ENCODE measurements around the gene ITGB1BP1. TPM values are rescaled to one million over a fixed set of nuclear protein-coding genes. Genes with fewer than 3 reads are reported as not detected.

The ITGB1BP1 gene
- total RNA-seq, 1 experiment from 2014 or later, result 68.1 TPM

- no peak overlapping the region for H3K4me3 ChIP-seq
- peaks cover 25% of the 10 kb centered on the region; the same call in 1 of the 2 replicates for H3K36me3 ChIP-seq (ENCODE audit: low read depth)
- TF ChIP-seq CTCF (conservative IDR thresholded peaks at IDR 0.05) (no peak), EZH2 (IDR thresholded peaks at IDR 0.05; ENCODE audit: low read depth) (no peak)
- CTCF ChIA-PET, result no interaction called here
- H4K20me1 ChIP-seq (ENCODE audit: insufficient read depth), result no peaks in the 10 kb centered on the region; the same call in none of the 2 replicates
- POLR2A ChIA-PET (ENCODE audit: unreplicated experiment), result no interaction called here
- H2AFZ ChIP-seq, result no peak overlapping the region
- no peak overlapping the region for H3K27ac ChIP-seq
- H3K79me2 ChIP-seq (ENCODE audit: low read depth), result no peaks in the 10 kb centered on the region
- BruUV-seq (replicated peaks), result no TSS peak
- no peak for DNase-seq
- H3K9me3 ChIP-seq (ENCODE audit: insufficient read depth, low read depth), result no peaks in the 10 kb centered on the region
- no peaks in the 10 kb centered on the region for H3K9me2 ChIP-seq (ENCODE audit: insufficient read depth)
- H3K4me1 ChIP-seq (replicated peaks; ENCODE audit: insufficient read depth), result no peaks in the 10 kb centered on the region
- H3F3A ChIP-seq (ENCODE audit: insufficient read depth, low read depth), result peaks cover 29% of the 10 kb centered on the region
- no peak overlapping the region for H3K4me2 ChIP-seq
- intact Hi-C loops (cut with micrococcal nuclease; ENCODE audit: unreplicated experiment), result no loop called here
- H3K27me3 ChIP-seq (ENCODE audit: insufficient read depth, low read depth), result no peaks in the 10 kb centered on the region
Observed at GRCh38 chr2:9467687-9468086, 44.4 kb upstream of the ITGB1BP1 start.

GRCh38 chr2:9466147-9466683, 42.9 kb upstream of the ITGB1BP1 start:
- H2AFZ ChIP-seq, result no peak overlapping the region
- BruUV-seq (replicated peaks), result no TSS peak
- ChIA-PET POLR2A (ENCODE audit: unreplicated experiment) (no interaction called here), CTCF (no interaction called here)
- no peaks in the 10 kb centered on the region; the same call in none of the 2 replicates for H4K20me1 ChIP-seq (ENCODE audit: insufficient read depth)
- H3K9me2 ChIP-seq (ENCODE audit: insufficient read depth), result no peaks in the 10 kb centered on the region
- H3K4me1 ChIP-seq (replicated peaks; ENCODE audit: insufficient read depth), result no peaks in the 10 kb centered on the region
- no peak overlapping the region for H3K4me2 ChIP-seq
- H3K9me3 ChIP-seq (ENCODE audit: insufficient read depth, low read depth), result no peaks in the 10 kb centered on the region
- no peak overlapping the region for H3K27ac ChIP-seq
- no peak for DNase-seq
- H3F3A ChIP-seq (ENCODE audit: insufficient read depth, low read depth), result peaks cover 22% of the 10 kb centered on the region
- intact Hi-C loops (cut with micrococcal nuclease; ENCODE audit: unreplicated experiment), result no loop called here
- peaks cover 25% of the 10 kb centered on the region for H3K36me3 ChIP-seq (ENCODE audit: low read depth)
- H3K4me3 ChIP-seq, result no peak overlapping the region
- H3K79me2 ChIP-seq (ENCODE audit: low read depth), result no peaks in the 10 kb centered on the region
- H3K27me3 ChIP-seq (ENCODE audit: insufficient read depth, low read depth), result no peaks in the 10 kb centered on the region
- TF ChIP-seq CTCF (conservative IDR thresholded peaks at IDR 0.05) (no peak), EZH2 (IDR thresholded peaks at IDR 0.05; ENCODE audit: low read depth) (no peak)

GRCh38 chr2:9465170-9465569, 41.8 kb upstream of the ITGB1BP1 start:
- H3K27me3 ChIP-seq (ENCODE audit: insufficient read depth, low read depth), result no peaks in the 10 kb centered on the region
- no peak overlapping the region for H3K27ac ChIP-seq
- no peak overlapping the region for H3K4me3 ChIP-seq
- intact Hi-C loops (cut with micrococcal nuclease; ENCODE audit: unreplicated experiment), result no loop called here
- TF ChIP-seq CTCF (conservative IDR thresholded peaks at IDR 0.05) (no peak), EZH2 (IDR thresholded peaks at IDR 0.05; ENCODE audit: low read depth) (no peak)
- H3K9me3 ChIP-seq (ENCODE audit: insufficient read depth, low read depth), result no peaks in the 10 kb centered on the region
- H4K20me1 ChIP-seq (ENCODE audit: insufficient read depth), result no peaks in the 10 kb centered on the region; the same call in none of the 2 replicates
- peaks cover 24% of the 10 kb centered on the region for H3F3A ChIP-seq (ENCODE audit: insufficient read depth, low read depth)
- no peaks in the 10 kb centered on the region for H3K79me2 ChIP-seq (ENCODE audit: low read depth)
- H2AFZ ChIP-seq, result no peak overlapping the region
- H3K4me2 ChIP-seq, result no peak overlapping the region
- POLR2A ChIA-PET (ENCODE audit: unreplicated experiment), result no interaction called here
- H3K9me2 ChIP-seq (ENCODE audit: insufficient read depth), result no peaks in the 10 kb centered on the region
- peaks cover 28% of the 10 kb centered on the region for H3K36me3 ChIP-seq (ENCODE audit: low read depth)
- no peak for DNase-seq
- CTCF ChIA-PET, result no interaction called here
- no peaks in the 10 kb centered on the region for H3K4me1 ChIP-seq (replicated peaks; ENCODE audit: insufficient read depth)
- no TSS peak for BruUV-seq (replicated peaks)

Measured in PC-9 (cell line).